Activated CD4-positive, alpha-beta T cell treated with anti-CD3 and anti-CD28 coated beads for 48 hours (primary cell): ENCODE measurements around the gene USHBP1.

ENCODE experiments used
- DNase-seq: peaks from one replicate; pipeline ENCODE4 v3.0.0-alpha.2; 2020

Gene USHBP1

GRCh38 chr19:17209126-17210036 lies 55.2 kb downstream of the USHBP1 start:
- DNase-seq: peak; percentile 74

DNA sequence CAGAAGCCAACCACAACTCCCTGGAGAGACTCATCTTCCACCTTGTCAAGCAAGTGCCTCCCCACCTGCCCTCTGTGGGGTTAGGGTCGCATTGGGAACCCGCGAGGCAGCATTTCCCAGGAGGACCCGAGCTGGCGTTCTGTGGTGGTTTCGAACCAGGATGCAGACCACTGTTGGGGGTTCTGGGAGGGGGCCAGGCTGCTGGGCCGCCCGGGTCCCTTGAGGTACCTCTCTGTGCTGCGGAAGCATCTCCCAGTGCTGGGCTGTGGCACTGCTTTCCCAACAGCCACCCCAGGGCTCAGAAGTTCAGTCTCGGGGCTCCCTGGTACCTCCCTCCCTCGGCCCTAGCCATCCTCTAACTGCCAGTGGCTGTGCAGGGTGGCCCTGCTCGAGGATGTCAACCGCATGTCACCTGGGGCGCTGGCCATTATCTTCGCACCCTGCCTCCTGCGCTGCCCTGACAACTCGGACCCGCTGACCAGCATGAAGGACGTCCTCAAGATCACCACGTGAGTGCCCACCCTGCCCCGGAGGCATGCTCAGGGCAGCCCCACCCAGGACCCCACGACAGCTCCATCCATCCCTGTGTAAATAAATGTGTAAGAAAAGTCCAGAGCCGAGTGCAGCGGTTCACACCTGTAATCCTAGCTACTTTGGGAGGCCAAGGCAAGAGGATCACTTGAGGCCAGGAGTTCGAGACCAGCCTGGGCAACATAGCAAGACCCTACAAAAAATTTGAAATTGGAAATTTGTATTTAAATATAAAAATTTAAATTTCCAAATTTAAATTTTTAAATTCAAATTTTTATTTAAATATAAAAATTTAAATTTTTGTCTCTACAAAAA lies 57.6 kb downstream of the USHBP1 start:
- no peak for DNase-seq

DNA sequence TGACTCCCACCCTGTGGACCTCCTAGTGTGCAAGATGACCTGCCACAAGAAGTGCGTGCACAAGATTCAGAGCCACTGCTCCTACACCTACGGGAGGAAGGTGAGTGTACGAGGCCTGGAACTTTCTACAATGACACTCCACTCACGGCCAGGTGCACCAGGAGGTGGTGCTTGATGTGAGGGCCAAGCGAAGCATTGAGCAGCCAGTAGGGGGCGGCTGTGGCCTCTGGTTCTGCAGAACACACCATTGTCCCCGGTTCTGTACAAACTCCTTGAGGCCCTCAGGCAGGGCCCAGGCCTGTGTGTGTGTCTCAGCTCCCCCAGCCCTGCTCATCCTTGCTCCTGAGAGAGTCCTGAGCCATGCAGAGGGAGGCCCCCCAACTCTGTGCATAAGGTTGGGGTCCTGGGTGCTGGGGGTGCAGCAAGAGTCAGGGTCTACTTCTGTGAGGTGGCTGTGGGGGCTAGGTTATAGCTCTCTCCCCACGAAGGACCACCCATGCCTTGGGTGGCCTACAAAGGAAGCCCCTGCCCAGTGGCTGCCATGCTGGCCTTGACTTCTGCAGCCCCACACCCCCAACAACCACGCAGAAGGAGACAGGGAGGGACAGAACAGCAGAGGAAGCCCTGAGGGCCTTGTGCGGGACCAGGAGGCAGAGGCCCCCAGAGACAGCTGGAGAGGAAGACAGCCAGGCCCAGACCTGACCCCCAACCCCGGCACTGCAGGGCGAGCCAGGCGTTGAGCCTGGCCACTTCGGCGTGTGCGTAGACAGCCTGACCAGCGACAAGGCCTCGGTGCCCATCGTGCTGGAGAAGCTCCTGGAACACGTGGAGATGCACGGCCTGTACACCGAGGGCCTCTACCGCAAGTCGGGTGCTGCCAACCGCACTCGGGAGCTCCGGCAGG lies 59.1 kb downstream of the USHBP1 start:
- DNase-seq: peak; percentile 73

GRCh38 chr19:17202713-17203112 lies 61.8 kb downstream of the USHBP1 start:
- DNase-seq: no peak

GRCh38 chr19:17202249-17202648 lies 62.3 kb downstream of the USHBP1 start:
- peak; percentile 60 for DNase-seq

DNA sequence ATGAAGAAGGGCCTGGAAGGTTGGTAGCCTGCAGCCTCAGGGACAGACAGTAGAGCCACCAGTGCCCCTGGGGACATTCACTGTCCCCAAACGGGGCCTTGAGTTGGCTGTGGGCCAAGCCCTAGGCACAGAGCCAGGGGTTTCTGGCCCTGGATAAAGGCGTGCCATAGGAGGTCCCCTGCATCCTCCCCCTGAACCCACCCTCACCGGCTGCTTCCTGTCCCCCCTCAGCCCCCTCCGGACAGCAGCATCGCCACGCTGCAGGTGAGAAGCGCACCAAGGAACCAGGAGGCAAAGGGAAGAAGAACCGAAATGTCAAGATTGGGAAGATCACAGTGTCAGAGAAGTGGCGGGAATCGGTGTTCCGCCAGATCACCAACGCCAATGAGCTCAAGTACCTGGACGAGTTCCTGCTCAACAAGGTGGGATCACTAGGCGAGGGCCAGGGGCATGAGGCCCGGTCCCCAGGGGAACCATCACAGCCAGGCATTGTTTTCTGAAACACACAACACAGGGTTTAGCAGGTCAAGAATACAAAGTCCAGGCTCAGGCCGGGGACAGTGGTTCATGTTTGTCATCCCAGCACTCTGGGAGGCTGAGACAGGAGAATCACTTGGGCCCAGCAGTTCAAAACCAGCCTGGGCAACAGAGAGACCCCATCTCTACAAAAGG lies 64.0 kb downstream of the USHBP1 start:
- DNase-seq: no peak
